Suprapubic skin (tissue), 4 donors: ENCODE measurements around the gene ANKRD35. TPM values are rescaled to one million over a fixed set of nuclear protein-coding genes. Genes with fewer than 3 reads are reported as not detected.

ENCODE experiments used
- DNase-seq, 2 donors: peaks; one replicate each; pipeline ENCODE4 v3.0.0-alpha.2; 2019; ENCODE audit warnings: low spot score in 2 of 2
- H3K27ac ChIP-seq: fragments of 200-600 bp; sonication (generic); one replicate; pipeline ENCODE4 v1.5.1; 2019
- H3K27me3 ChIP-seq: fragments of 200-600 bp; sonication (generic); one replicate; pipeline ENCODE4 v1.5.1; 2019
- H3K36me3 ChIP-seq: fragments of 200-600 bp; sonication (generic); one replicate; pipeline ENCODE4 v1.5.1; 2019
- H3K4me1 ChIP-seq: fragments of 200-600 bp; sonication (generic); one replicate; pipeline ENCODE4 v1.5.1; 2019
- H3K4me3 ChIP-seq: fragments of 200-600 bp; sonication (generic); one replicate; pipeline ENCODE4 v1.5.1; 2019; ENCODE audit warnings: mild to moderate bottlenecking
- H3K9me3 ChIP-seq: fragments of 200-600 bp; sonication (generic); one replicate; pipeline ENCODE4 v1.5.1; 2019
- CTCF ChIP-seq, 2 donors: fragments of 200-600 bp in 1 of 2; fragments of 450-650 bp in 1 of 2; sonication (generic) in 1 of 2; IDR thresholded peaks; one replicate each; pipeline ENCODE4 v1.5.1; 2016 to 2019; ENCODE audit warnings: antibody characterized with exemption in 2 of 2, mild to moderate bottlenecking in 1 of 2, moderate library complexity in 1 of 2
- EP300 ChIP-seq: sonication (generic); formaldehyde crosslinking; IDR thresholded peaks from one replicate; pipeline ENCODE4 v1.6.1; 2017; ENCODE audit warnings: antibody characterized with exemption
- POLR2A ChIP-seq, 2 donors: fragments of 450-650 bp; IDR thresholded peaks; one replicate each; pipeline ENCODE4 v1.6.1; 2017; ENCODE audit warnings: antibody characterized with exemption in 2 of 2, mild to moderate bottlenecking in 2 of 2, moderate library complexity in 2 of 2
- POLR2AphosphoS5 ChIP-seq, 3 donors: sonication (generic); formaldehyde crosslinking; IDR thresholded peaks; one replicate each; pipeline ENCODE4 v1.6.1; 2017; ENCODE audit warnings: antibody characterized with exemption in 3 of 3
- WGBS: methylation state at CpG from one replicate; pipeline ENCODE4 v1.1.5; 2018; 5-methylcytosine and 5-hydroxymethylcytosine counted together
- total RNA-seq, 4 donors: library from RNA; depleted of rRNA; stranded (reverse); fragments of >200 nt; gene quantifications; one replicate each; pipeline ENCODE4 v1.1.0, GENCODE V29; 2016

The ANKRD35 gene
- total RNA-seq, 4 donors from 2014 or later: 32.9 to 62.7 (median 37.1) TPM

- peaks cover 35% of the 10 kb centered on the region for H3K4me1 ChIP-seq
- H3K27ac ChIP-seq: peak overlapping the region; percentile 94
- peak overlapping the region; percentile 80 for H3K4me3 ChIP-seq
- peaks cover 26% of the 10 kb centered on the region for H3K36me3 ChIP-seq
- TF ChIP-seq CTCF (IDR thresholded peaks at IDR 0.05): no peak
- no peak for TF ChIP-seq POLR2AphosphoS5 (IDR thresholded peaks at IDR 0.05)
- no peak for TF ChIP-seq EP300
- no peak for TF ChIP-seq POLR2A (IDR thresholded peaks at IDR 0.05)
- H3K9me3 ChIP-seq: no peaks in the 10 kb centered on the region
- WGBS: 48% methylated on average over 5 of the region's 5 CpGs
- DNase-seq: no peak
- no peaks in the 10 kb centered on the region for H3K27me3 ChIP-seq
Observed at GRCh38 chr1:145917595-145917994, 31.9 kb upstream of the ANKRD35 start.

DNA sequence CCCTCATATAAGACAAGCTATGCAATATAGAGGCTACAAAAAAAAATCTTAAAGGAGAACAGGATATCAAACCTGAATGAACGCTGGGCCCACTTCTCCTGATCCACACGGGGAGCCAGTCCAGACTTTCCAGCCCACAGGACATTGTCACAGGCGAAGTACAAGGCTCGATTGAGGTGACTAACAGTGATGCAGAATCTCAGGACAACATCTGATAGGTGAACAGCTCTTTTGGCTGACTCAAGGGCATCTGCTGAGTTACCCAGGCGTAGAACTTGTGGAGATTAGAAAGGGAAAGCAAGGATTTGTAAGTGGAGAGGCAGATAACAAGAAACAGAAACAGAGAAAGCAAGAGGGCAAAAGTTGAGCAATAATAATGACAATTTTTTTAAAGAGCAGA lies 31.1 kb upstream of the ANKRD35 start:
- no peaks in the 10 kb centered on the region for H3K27me3 ChIP-seq
- no peak overlapping the region for H3K27ac ChIP-seq
- no peak overlapping the region for H3K4me3 ChIP-seq
- H3K9me3 ChIP-seq: no peaks in the 10 kb centered on the region
- H3K36me3 ChIP-seq: peaks cover 34% of the 10 kb centered on the region
- DNase-seq: no peak
- TF ChIP-seq POLR2A (IDR thresholded peaks at IDR 0.05) (no peak), EP300 (no peak), CTCF (IDR thresholded peaks at IDR 0.05) (no peak), POLR2AphosphoS5 (IDR thresholded peaks at IDR 0.05) (no peak)
- peaks cover 35% of the 10 kb centered on the region for H3K4me1 ChIP-seq
- 75% methylated on average over 5 of the region's 5 CpGs for WGBS

- Histone ChIP-seq H3K36me3 (peaks cover 47% of the 10 kb centered on the region), H3K4me3 (no peak overlapping the region), H3K27me3 (no peaks in the 10 kb centered on the region), H3K4me1 (peaks cover 12% of the 10 kb centered on the region), H3K27ac (no peak overlapping the region), H3K9me3 (no peaks in the 10 kb centered on the region)
- TF ChIP-seq POLR2A (IDR thresholded peaks at IDR 0.05): no peak
- TF ChIP-seq EP300: no peak
- no peak for TF ChIP-seq CTCF (IDR thresholded peaks at IDR 0.05)
- TF ChIP-seq POLR2AphosphoS5 (IDR thresholded peaks at IDR 0.05): no peak
- WGBS: 82% methylated on average over 11 of the region's 11 CpGs
- DNase-seq: no peak
Observed at GRCh38 chr1:145912128-145912641, 26.5 kb upstream of the ANKRD35 start.

DNA sequence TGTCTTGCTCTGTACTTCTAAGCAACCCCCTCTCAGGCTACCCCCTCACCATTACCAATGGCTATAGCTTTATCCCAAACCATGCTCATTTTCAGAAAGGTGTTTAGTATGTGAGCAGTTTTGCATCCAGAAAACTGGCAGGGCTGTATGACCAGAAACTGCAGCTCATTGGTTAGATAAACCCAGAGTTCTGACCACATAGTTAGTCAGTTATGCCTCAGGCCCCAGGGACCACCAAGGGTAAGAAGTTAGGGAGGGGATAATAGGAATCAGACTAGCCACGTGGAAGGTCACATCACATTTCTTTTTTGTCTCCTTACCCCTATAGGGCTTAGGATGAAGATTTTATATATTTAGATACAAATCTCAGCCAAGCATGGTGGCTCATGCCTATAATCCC lies 23.0 kb upstream of the ANKRD35 start:
- no peak for DNase-seq
- WGBS: 73% methylated on average over 1 of the region's 1 CpG
- Histone ChIP-seq H3K27ac (no peak overlapping the region), H3K9me3 (no peaks in the 10 kb centered on the region), H3K36me3 (peaks cover 27% of the 10 kb centered on the region), H3K4me3 (no peak overlapping the region), H3K27me3 (no peaks in the 10 kb centered on the region), H3K4me1 (no peaks in the 10 kb centered on the region)
- TF ChIP-seq POLR2A (IDR thresholded peaks at IDR 0.05): no peak

GRCh38 chr1:145906954-145907753 lies 21.5 kb upstream of the ANKRD35 start:
- no peak overlapping the region for H3K4me3 ChIP-seq
- WGBS: 87% methylated on average over 10 of the region's 10 CpGs
- TF ChIP-seq CTCF (IDR thresholded peaks at IDR 0.05) (no peak), POLR2A (IDR thresholded peaks at IDR 0.05) (no peak), POLR2AphosphoS5 (IDR thresholded peaks at IDR 0.05) (no peak), EP300 (no peak)
- no peaks in the 10 kb centered on the region for H3K27me3 ChIP-seq
- no peak for DNase-seq
- peaks cover 17% of the 10 kb centered on the region for H3K36me3 ChIP-seq
- H3K27ac ChIP-seq: no peak overlapping the region
- H3K4me1 ChIP-seq: no peaks in the 10 kb centered on the region
- H3K9me3 ChIP-seq: no peaks in the 10 kb centered on the region
